Measurements from ENCODE around the gene POU2F3.
A peak's percentile ranks its signal among the peaks of the same experiment; 100 is the strongest.

The POU2F3 gene

GRCh38 chr11:120298461-120298860 is 58.5 kb downstream of the POU2F3 start:
- Mint-ChIP-seq H3K9me3 (no peaks in the 10 kb centered on the region), H3K27me3 (peaks cover 80% of the 10 kb centered on the region), H3K27ac (no peak overlapping the region), H3K4me1 (no peaks in the 10 kb centered on the region), H3K4me3 (no peak overlapping the region)
- ATAC-seq (no peak), DNase-seq (no peak)

- H3K27ac Mint-ChIP-seq, result no peak overlapping the region
- no peak for ATAC-seq
- H3K4me1 Mint-ChIP-seq, result no peaks in the 10 kb centered on the region
- no peak overlapping the region for H3K4me3 Mint-ChIP-seq
- no peaks in the 10 kb centered on the region for H3K9me3 Mint-ChIP-seq
- no peak for DNase-seq
- H3K27me3 Mint-ChIP-seq, result peaks cover 77% of the 10 kb centered on the region
These were observed 62.3 kb downstream of the POU2F3 start for GRCh38 chr11:120302001-120302805.

DNA sequence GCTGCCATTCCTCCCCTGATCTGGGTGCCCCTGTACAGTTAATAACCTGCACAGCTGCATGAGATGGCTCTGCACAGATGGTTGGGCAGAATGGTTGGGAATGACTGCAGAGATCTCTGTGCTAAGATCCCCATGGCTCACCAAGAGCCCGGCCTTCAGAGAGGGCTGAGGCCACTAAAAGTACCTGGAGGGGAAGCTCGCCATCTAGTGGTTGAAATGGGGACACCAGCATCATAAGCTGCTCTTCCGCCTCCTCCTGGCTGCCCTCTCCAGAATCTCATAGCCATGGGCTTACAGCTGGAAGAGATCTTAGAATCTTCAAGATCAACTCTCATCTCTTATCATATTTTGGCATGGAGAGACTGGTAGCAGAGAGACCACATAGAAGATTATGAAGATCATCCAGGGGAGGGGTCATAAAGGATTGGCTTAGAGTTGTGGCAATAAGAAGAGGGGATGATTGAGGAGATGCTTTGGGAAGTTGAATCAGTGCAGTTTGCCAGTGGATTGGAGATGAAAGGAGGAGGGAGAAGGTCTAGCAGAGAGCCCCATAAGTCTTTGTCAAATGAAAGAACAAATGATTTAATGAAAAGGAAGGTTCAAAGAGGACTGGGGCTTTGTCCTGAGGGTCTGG is 63.2 kb downstream of the POU2F3 start:
- Mint-ChIP-seq H3K4me3 (no peak overlapping the region), H3K27me3 (peaks cover 68% of the 10 kb centered on the region), H3K27ac (no peak overlapping the region), H3K9me3 (no peaks in the 10 kb centered on the region), H3K4me1 (no peaks in the 10 kb centered on the region)
- ATAC-seq (peak; percentile 76), DNase-seq (peak; percentile 42 to 66)

GRCh38 chr11:120304526-120304925 is 64.6 kb downstream of the POU2F3 start:
- Mint-ChIP-seq H3K27me3 (peaks cover 58% of the 10 kb centered on the region), H3K27ac (no peak overlapping the region), H3K4me3 (no peak overlapping the region), H3K9me3 (no peaks in the 10 kb centered on the region), H3K4me1 (no peaks in the 10 kb centered on the region)
- DNase-seq, result no peak
- ATAC-seq, result no peak

DNA sequence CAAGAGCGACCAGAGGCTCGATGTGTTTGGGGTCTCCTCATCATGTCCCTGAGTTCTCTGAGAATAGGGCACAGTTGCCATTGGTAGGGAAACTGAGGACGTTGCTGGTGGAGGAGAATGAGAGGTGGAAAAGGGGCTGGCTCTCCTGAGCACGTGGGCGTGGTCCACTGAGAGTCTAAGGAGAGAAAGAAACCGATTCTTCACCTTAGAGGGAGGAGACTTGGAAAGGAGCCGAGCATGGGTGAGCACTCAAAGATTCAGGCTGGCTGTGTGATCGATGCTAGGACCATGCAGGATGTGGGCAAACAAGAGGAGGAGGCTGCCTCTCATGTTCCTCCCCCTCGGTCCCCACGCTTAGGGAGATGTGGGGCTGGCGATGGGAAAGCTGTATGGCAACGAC is 65.3 kb downstream of the POU2F3 start:
- no peak overlapping the region for H3K27ac Mint-ChIP-seq
- DNase-seq (no peak), ATAC-seq (no peak)
- no peak overlapping the region for H3K4me3 Mint-ChIP-seq
- peaks cover 53% of the 10 kb centered on the region for H3K27me3 Mint-ChIP-seq
- no peaks in the 10 kb centered on the region for H3K9me3 Mint-ChIP-seq
- H3K4me1 Mint-ChIP-seq, result no peaks in the 10 kb centered on the region

DNA sequence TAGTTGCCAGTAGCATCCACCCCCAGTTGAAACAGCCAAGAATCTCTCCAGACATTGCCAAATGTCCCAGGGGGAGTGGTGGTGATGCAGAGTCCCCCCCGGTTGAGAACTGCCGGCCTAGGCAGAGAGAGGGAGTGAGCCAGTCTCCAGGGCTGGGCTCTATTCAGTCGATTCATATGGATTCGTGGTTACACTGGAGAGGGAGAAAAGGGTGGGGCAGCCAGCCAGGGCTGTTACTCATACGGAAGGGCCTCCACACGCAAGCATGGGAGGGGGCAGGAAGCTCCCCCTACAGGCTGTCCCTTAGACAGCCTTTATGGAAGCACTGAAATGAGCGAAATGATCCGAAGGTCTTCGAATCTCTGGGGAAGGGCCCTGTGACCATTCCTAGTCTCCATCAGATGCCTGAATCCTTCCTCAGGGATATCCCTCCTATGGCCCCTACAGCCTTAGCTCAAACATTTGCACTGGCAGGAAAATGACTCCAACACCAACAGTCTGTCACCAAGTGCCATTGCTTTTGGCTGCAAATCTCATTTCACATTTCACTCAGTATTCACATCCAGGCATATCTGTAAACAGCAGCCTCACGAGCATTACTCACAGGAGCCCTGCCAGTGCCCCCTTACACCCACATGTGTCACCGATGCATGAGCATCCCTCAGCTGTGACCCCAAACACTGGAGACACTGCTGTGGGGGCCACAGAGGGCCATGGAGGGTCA is 66.7 kb downstream of the POU2F3 start:
- H3K4me1 Mint-ChIP-seq, result no peaks in the 10 kb centered on the region
- DNase-seq, result no peak

GRCh38 chr11:120307476-120307875 is 67.5 kb downstream of the POU2F3 start:
- no peak for ATAC-seq
- Mint-ChIP-seq H3K9me3 (no peaks in the 10 kb centered on the region), H3K27ac (peak overlapping the region in 1 of 2 donors; percentile 4), H3K4me3 (no peak overlapping the region), H3K4me1 (no peaks in the 10 kb centered on the region), H3K27me3 (peaks cover 35% of the 10 kb centered on the region)
- DNase-seq, result no peak

More for the DNA sequence above, 66.7 kb downstream of the POU2F3 start:
- peaks cover 43% of the 10 kb centered on the region for H3K27me3 Mint-ChIP-seq
- H3K4me3 Mint-ChIP-seq, result no peak overlapping the region
- ATAC-seq, result no peak
- no peaks in the 10 kb centered on the region for H3K9me3 Mint-ChIP-seq
- H3K27ac Mint-ChIP-seq, result no peak overlapping the region

DNA sequence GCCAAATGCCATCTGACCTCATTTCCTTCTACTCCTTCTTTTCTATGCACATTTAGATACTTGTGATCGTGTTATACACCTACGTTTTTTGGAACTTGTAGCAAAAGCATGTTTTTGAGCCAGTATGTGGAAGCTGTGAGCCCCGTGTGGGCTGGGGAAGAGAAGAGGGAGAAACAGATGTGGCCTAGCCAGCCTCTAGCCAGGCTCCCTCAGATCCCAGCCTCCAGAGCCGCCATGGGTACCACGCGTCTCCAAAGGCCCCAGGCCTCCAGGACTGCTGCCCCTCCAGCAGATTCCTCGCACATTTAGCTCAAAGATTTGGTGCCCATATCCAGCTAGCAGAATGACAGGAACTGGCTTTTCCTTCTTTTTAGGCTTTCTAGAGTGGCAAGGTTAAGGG is 68.1 kb downstream of the POU2F3 start:
- no peak for DNase-seq
- no peaks in the 10 kb centered on the region for H3K4me1 Mint-ChIP-seq
- no peak for ATAC-seq
- no peak overlapping the region for H3K27ac Mint-ChIP-seq
- peaks cover 31% of the 10 kb centered on the region for H3K27me3 Mint-ChIP-seq
- H3K9me3 Mint-ChIP-seq, result no peaks in the 10 kb centered on the region
- H3K4me3 Mint-ChIP-seq, result no peak overlapping the region

- no peak overlapping the region for H3K27ac Mint-ChIP-seq
- ATAC-seq (no peak), DNase-seq (no peak)
- H3K27me3 Mint-ChIP-seq, result peaks cover 8% of the 10 kb centered on the region
- no peaks in the 10 kb centered on the region for H3K4me1 Mint-ChIP-seq
- no peaks in the 10 kb centered on the region for H3K9me3 Mint-ChIP-seq
- H3K4me3 Mint-ChIP-seq, result no peak overlapping the region
These were observed 70.9 kb downstream of the POU2F3 start for GRCh38 chr11:120310870-120311269.

GRCh38 chr11:120314861-120315260 is 74.9 kb downstream of the POU2F3 start:
- ATAC-seq (no peak), DNase-seq (no peak)
- Mint-ChIP-seq H3K4me1 (no peaks in the 10 kb centered on the region), H3K27ac (no peak overlapping the region), H3K4me3 (no peak overlapping the region), H3K9me3 (no peaks in the 10 kb centered on the region), H3K27me3 (peaks cover 23% of the 10 kb centered on the region)

DNA sequence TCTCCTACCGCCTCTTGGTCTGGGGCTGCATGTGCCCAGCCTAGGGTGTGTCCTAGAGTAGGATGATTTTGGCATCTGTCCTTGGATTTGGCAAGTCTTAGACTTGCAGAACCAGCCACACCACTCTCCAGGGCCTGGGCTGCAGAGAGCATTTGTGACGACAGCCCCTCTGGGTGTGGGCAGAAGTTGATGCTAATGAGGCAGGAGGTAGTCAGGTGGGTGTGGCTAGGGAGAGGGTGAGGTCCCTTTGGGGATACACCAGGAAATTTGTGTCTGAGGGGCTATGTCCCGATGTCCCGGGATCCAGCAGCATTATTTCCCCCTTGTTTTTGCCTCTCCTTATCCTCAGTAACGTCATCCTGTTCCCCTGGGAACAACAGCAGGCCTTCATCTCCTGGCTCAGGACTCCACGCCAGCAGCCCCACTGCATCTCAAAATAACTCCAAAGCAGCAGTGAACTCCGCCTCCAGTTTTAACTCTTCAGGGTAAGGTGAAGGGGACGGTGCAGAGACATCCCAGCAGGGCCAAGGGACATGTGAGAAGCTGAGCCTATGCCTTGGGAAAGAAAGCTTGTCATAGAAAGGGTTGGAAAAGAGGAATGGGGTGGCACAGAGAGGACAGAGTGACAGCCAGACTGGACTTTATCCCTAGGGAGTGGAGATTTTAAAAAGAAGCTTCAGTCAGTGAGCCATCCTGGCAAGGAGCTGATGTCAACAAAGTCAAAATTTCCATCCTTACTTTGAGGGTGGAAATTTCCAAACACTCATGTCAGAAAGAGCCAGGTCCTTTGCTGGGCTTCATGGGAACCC is 77.1 kb downstream of the POU2F3 start:
- no peaks in the 10 kb centered on the region for H3K9me3 Mint-ChIP-seq
- DNase-seq (no peak), ATAC-seq (no peak)
- no peaks in the 10 kb centered on the region for H3K4me1 Mint-ChIP-seq
- no peak overlapping the region for H3K27ac Mint-ChIP-seq
- H3K27me3 Mint-ChIP-seq, result peaks cover 29% of the 10 kb centered on the region
- no peak overlapping the region for H3K4me3 Mint-ChIP-seq

- Mint-ChIP-seq H3K27me3 (peaks cover 36% of the 10 kb centered on the region), H3K27ac (peak overlapping the region in 1 of 2 donors; percentile 37), H3K9me3 (no peaks in the 10 kb centered on the region), H3K4me1 (no peaks in the 10 kb centered on the region), H3K4me3 (no peak overlapping the region)
- no peak for DNase-seq
- ATAC-seq, result no peak
These were observed 77.9 kb downstream of the POU2F3 start for GRCh38 chr11:120317689-120318480.

GRCh38 chr11:120318906-120319305 is 79.0 kb downstream of the POU2F3 start:
- Mint-ChIP-seq H3K4me1 (no peaks in the 10 kb centered on the region), H3K4me3 (no peak overlapping the region), H3K9me3 (no peaks in the 10 kb centered on the region), H3K27me3 (peaks cover 45% of the 10 kb centered on the region), H3K27ac (no peak overlapping the region)
- ATAC-seq, result no peak
- no peak for DNase-seq

DNA sequence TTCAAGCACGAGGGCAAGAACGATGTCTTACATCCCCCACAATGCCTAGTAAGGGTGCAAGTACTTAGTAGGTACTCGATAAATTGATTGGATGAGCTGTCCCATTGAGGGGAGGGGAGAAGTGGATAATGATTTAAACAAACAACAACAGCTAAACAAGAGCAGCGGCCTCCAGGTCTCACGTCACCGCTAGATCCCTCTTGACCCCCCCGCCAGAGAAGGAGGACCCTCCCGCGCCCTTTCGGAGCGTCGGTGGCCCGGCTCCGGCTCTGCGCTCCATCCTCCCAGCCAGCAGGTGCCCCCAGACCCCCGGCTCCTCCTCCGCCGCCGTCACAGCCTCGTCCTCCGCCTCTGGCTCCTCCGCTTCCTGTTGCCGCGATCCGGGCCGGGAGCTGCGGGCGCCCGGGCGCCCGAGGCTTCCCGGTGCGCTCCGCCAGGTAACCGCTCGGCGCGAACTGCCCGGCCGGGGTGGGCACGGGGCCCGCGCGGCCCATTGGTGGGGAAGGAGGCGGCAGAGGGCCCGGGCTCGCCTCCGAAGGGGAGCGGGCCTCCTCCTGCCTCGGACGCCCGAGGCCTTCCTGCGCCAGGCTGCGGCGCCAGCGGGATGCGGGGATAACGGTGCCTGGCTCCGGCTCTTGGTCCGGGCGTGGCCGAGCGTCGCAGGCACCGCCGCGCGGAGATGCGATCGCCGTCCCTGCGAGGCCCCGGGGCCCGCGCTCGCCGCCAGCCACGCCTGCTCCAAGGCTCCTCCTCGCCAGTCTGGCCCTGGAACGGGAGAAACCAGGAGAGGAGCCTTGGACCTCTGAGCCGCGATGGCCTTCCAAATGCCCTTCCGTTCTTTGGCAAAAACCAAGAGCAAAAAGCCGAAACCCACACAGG is 85.2 kb downstream of the POU2F3 start, which contains the start of gene TLCD5:
Gene TLCD5 (plus strand): TSS at position 368 of the 879 bp plus-strand sequence. CDS start 2,143 bp downstream, outside the sequence.
- Mint-ChIP-seq H3K27ac (peak within 1 kb of the TSS in 1 of 2 donors; percentile 75), H3K27me3 (peaks cover 66% of the 10 kb centered on the region), H3K9me3 (no peaks in the 10 kb centered on the region), H3K4me1 (peaks cover 19% of the 10 kb centered on the region), H3K4me3 (peak within 1 kb of the TSS; percentile 61 to 70)
- ATAC-seq, result peak; percentile 90
- DNase-seq, result peak; percentile 45 to 56
